Activated naive CD8-positive, alpha-beta T cell treated with anti-CD3 and anti-CD28 coated beads, Interleukin-2, amount 10 ng/mL, durations not matched to agents 7 days and 5 days (primary cell): ENCODE data around the gene AKAP5. TPM values are rescaled to one million over a fixed set of nuclear protein-coding genes. Genes with fewer than 3 reads are reported as not detected.

Experiments used
- ATAC-seq: fragments of 150-1000 bp; cut with Tn5 transposase; one replicate; pipeline ENCODE4 v1.10.0; 2021; ENCODE audit warnings: low read depth, moderate library complexity
- POLR2A ChIA-PET: fragments of 350-600 bp; sonication (Branson Sonifier 250); formaldehyde crosslinking; loops from one replicate; lab custom pipeline; 2021; ENCODE audit warnings: antibody characterized with exemption; lab: Charles Lee
- DNase-seq: peaks from one replicate; pipeline ENCODE4 v3.0.0; 2021
- H3K27ac Mint-ChIP-seq: one replicate; pipeline ENCODE4 v1.8.0; 2022; ENCODE audit warnings: mild to moderate bottlenecking, mixed read lengths
- H3K27me3 Mint-ChIP-seq: one replicate; pipeline ENCODE4 v1.8.0; 2022; ENCODE audit warnings: mild to moderate bottlenecking, moderate library complexity, mixed read lengths
- H3K36me3 Mint-ChIP-seq: one replicate; pipeline ENCODE4 v1.8.0; 2021; ENCODE audit warnings: mild to moderate bottlenecking, mixed read lengths
- H3K4me1 Mint-ChIP-seq: one replicate; pipeline ENCODE4 v1.8.0; 2021; ENCODE audit warnings: mixed read lengths
- H3K4me3 Mint-ChIP-seq: one replicate; pipeline ENCODE4 v1.8.0; 2022; ENCODE audit warnings: mild to moderate bottlenecking, moderate library complexity, mixed read lengths
- H3K9me3 Mint-ChIP-seq: one replicate; pipeline ENCODE4 v1.8.0; 2021; ENCODE audit warnings: mixed read lengths
- total RNA-seq, 2 experiments: library from RNA; stranded (reverse); gene quantifications; one replicate each; pipeline ENCODE4 v1.2.3, GENCODE V29; 2021

AKAP5 gene
- total RNA-seq, 2 experiments from 2014 or later = 1.7 TPM

GRCh38 chr14:64496764-64497163 is 31.5 kb downstream of the AKAP5 start:
- H3K27ac Mint-ChIP-seq = no peak overlapping the region
- DNase-seq (no peak), ATAC-seq (no peak)

DNA sequence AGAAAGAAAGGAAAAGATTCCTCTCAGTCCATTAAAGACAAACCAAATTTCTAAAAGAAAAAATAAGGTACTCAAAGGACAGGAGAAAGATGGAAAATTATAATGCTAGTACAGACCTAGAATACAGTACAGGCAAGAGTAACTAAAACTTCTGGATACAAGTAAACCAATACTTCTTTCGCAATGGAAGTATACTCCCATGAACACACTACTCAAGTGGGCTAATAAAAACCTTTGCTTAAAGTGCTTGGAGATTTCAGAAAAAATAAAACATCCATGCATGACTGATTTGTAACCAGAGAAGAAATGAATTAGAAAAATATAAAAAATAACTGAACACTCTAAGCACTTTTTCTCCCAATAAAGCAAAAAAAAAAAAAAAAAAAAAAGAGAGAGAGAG is 34.8 kb downstream of the AKAP5 start:
- Mint-ChIP-seq H3K36me3 (peaks cover 20% of the 10 kb centered on the region), H3K27me3 (no peaks in the 10 kb centered on the region), H3K4me3 (peak overlapping the region; percentile 95), H3K27ac (peak overlapping the region; percentile 84), H3K4me1 (peaks cover 31% of the 10 kb centered on the region), H3K9me3 (no peaks in the 10 kb centered on the region)
- POLR2A ChIA-PET = interaction anchor here (5.9 kb wide), 1 partner anchor 112 kb away, joined by 46 read pairs; the partner anchor contains the start of gene MTHFD1
- ATAC-seq (no peak), DNase-seq (no peak)

More at GRCh38 chr14:64496764-64497163, 31.5 kb downstream of the AKAP5 start:
- Mint-ChIP-seq H3K9me3 (no peaks in the 10 kb centered on the region), H3K4me1 (peaks cover 37% of the 10 kb centered on the region), H3K4me3 (no peak overlapping the region), H3K27me3 (no peaks in the 10 kb centered on the region), H3K36me3 (peaks cover 24% of the 10 kb centered on the region)
- POLR2A ChIA-PET = interaction anchor here (1.5 to 1.8 kb wide), 2 partner anchors 8 to 109 kb away, joined by 5 to 8 read pairs; partner anchors contain the start of genes MTHFD1 and ZBTB1

GRCh38 chr14:64501411-64502171 is 36.3 kb downstream of the AKAP5 start:
- Mint-ChIP-seq H3K27me3 (no peaks in the 10 kb centered on the region), H3K9me3 (no peaks in the 10 kb centered on the region), H3K4me3 (peak overlapping the region; percentile 95), H3K27ac (peak overlapping the region; percentile 98), H3K4me1 (peaks cover 34% of the 10 kb centered on the region), H3K36me3 (peaks cover 27% of the 10 kb centered on the region)
- peak; percentile 33 for DNase-seq
- POLR2A ChIA-PET = interaction anchor here (0.9 to 5.9 kb wide), 6 partner anchors 9 to 114 kb away, joined by 3 to 46 read pairs (median 9); partner anchors contain the start of genes AKAP5, HSPA2 and MTHFD1
- no peak for ATAC-seq

- Mint-ChIP-seq H3K4me3 (peak overlapping the region; percentile 95), H3K36me3 (peaks cover 24% of the 10 kb centered on the region), H3K9me3 (no peaks in the 10 kb centered on the region), H3K27me3 (no peaks in the 10 kb centered on the region), H3K4me1 (peaks cover 33% of the 10 kb centered on the region), H3K27ac (peak overlapping the region; percentile 98)
- POLR2A ChIA-PET = interaction anchor here (0.9 to 5.9 kb wide), 6 partner anchors 8 to 860 kb away, joined by 3 to 46 read pairs (median 9); partner anchors contain the start of genes HSPA2, MTHFD1 and WDR89
- ATAC-seq (no peak), DNase-seq (peak; percentile 42)
These were observed 37.2 kb downstream of the AKAP5 start for GRCh38 chr14:64502456-64502855.

DNA sequence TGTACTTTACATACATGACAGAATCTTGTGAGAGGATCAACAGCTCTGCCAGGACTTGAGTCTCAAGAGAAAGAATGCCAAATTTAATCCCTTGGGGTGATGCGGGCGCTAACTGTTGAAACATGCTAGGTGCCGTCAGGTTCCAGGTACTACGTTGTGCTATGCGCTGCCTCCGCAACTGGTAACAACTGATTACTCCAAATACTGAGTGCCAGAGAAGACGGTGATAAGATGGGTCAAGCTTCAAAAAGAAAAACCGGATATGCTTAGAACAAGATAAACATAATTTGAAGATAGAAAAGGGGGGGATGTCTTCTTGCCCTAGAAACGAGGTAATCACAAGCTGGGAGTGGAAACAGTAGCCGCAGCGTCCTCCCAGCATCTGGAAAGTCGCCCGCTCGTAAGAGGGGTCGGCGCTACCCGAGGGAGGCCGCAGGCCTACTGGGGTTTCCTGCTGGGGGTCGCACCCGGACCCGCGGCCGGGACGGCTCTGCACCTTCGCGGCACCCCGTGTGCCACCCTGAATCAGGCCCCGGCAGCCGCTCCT is 37.7 kb downstream of the AKAP5 start:
- peak overlapping the region; percentile 95 for H3K4me3 Mint-ChIP-seq
- DNase-seq (no peak), ATAC-seq (no peak)
- no peaks in the 10 kb centered on the region for H3K9me3 Mint-ChIP-seq
- no peaks in the 10 kb centered on the region for H3K27me3 Mint-ChIP-seq
- POLR2A ChIA-PET = interaction anchor here (0.6 to 5.9 kb wide), 9 partner anchors 8 to 861 kb away, joined by 3 to 46 read pairs (median 3); partner anchors contain the start of genes HSPA2, MTHFD1 and WDR89
- H3K36me3 Mint-ChIP-seq = peaks cover 22% of the 10 kb centered on the region
- peaks cover 34% of the 10 kb centered on the region for H3K4me1 Mint-ChIP-seq
- peak overlapping the region; percentile 98 for H3K27ac Mint-ChIP-seq

GRCh38 chr14:64503434-64504309 is 38.4 kb downstream of the AKAP5 start, which contains the start of gene ZBTB25:
Gene ZBTB25 (minus strand): TSS chr14:64503838. CDS start chr14:64490533, 13,305 bp downstream.
- H3K36me3 Mint-ChIP-seq = peaks cover 21% of the 10 kb centered on the region
- POLR2A ChIA-PET = interaction anchor here (0.6 to 5.9 kb wide), 14 partner anchors 7 to 862 kb away, joined by 3 to 46 read pairs (median 4); partner anchors contain the start of genes HSPA2, MTHFD1 and WDR89
- H3K27ac Mint-ChIP-seq = peak within 1 kb of the TSS; percentile 100

GRCh38 chr14:64504310-64504896 is 39.1 kb downstream of the AKAP5 start, which contains the start of gene ZBTB1:
Gene ZBTB1 (plus strand): TSS chr14:64504770. CDS start chr14:64521505, 16,735 bp downstream.
- DNase-seq = peak; percentile 87
- Mint-ChIP-seq H3K9me3 (no peaks in the 10 kb centered on the region), H3K27ac (peak within 1 kb of the TSS; percentile 100), H3K4me1 (peaks cover 40% of the 10 kb centered on the region), H3K36me3 (peaks cover 21% of the 10 kb centered on the region), H3K27me3 (no peaks in the 10 kb centered on the region), H3K4me3 (peak within 1 kb of the TSS; percentile 97)
- ATAC-seq = peak; percentile 46
- POLR2A ChIA-PET = interaction anchor here (0.7 to 5.9 kb wide), 9 partner anchors 8 to 564 kb away, joined by 3 to 46 read pairs (median 4); partner anchors contain the start of genes HSPA2 and MTHFD1

More at GRCh38 chr14:64503434-64504309, 38.4 kb downstream of the AKAP5 start, which contains the start of gene ZBTB25:
- peak within 1 kb of the TSS; percentile 97 for H3K4me3 Mint-ChIP-seq
- peaks cover 35% of the 10 kb centered on the region for H3K4me1 Mint-ChIP-seq
- peak; percentile 71 for ATAC-seq
- H3K27me3 Mint-ChIP-seq = no peaks in the 10 kb centered on the region
- no peaks in the 10 kb centered on the region for H3K9me3 Mint-ChIP-seq
- peak; percentile 96 for DNase-seq

GRCh38 chr14:64504897-64505794 is 39.8 kb downstream of the AKAP5 start:
- peaks cover 39% of the 10 kb centered on the region for H3K4me1 Mint-ChIP-seq
- peak overlapping the region; percentile 100 for H3K27ac Mint-ChIP-seq
- POLR2A ChIA-PET = interaction anchor here (0.5 to 5.9 kb wide), 14 partner anchors 9 to 881 kb away, joined by 3 to 46 read pairs (median 4); partner anchors contain the start of genes HSPA2 and MTHFD1
- peak overlapping the region; percentile 97 for H3K4me3 Mint-ChIP-seq
- no peaks in the 10 kb centered on the region for H3K27me3 Mint-ChIP-seq
- peak; percentile 24 for ATAC-seq
- peak; percentile 81 for DNase-seq
- peaks cover 16% of the 10 kb centered on the region for H3K36me3 Mint-ChIP-seq
- H3K9me3 Mint-ChIP-seq = no peaks in the 10 kb centered on the region

- DNase-seq = no peak
- H3K4me1 Mint-ChIP-seq = peaks cover 49% of the 10 kb centered on the region
- H3K9me3 Mint-ChIP-seq = no peaks in the 10 kb centered on the region
- no peak for ATAC-seq
- H3K36me3 Mint-ChIP-seq = peaks cover 16% of the 10 kb centered on the region
- H3K27me3 Mint-ChIP-seq = no peaks in the 10 kb centered on the region
- POLR2A ChIA-PET = no interaction called here
- H3K27ac Mint-ChIP-seq = peak overlapping the region; percentile 97
- H3K4me3 Mint-ChIP-seq = peak overlapping the region; percentile 91
These were observed 41.4 kb downstream of the AKAP5 start for GRCh38 chr14:64506721-64507120.

- H3K27ac Mint-ChIP-seq = peak overlapping the region; percentile 97
- H3K4me3 Mint-ChIP-seq = peak overlapping the region; percentile 91
- no peak for ATAC-seq
- H3K36me3 Mint-ChIP-seq = peaks cover 17% of the 10 kb centered on the region
- H3K4me1 Mint-ChIP-seq = peaks cover 46% of the 10 kb centered on the region
- POLR2A ChIA-PET = no interaction called here
- no peaks in the 10 kb centered on the region for H3K27me3 Mint-ChIP-seq
- no peak for DNase-seq
- no peaks in the 10 kb centered on the region for H3K9me3 Mint-ChIP-seq
These were observed 42.3 kb downstream of the AKAP5 start for GRCh38 chr14:64507376-64508156.
